Prostate gland (tissue), 2 donors: ENCODE data around the gene SCGB1A1.

Experiments
- CTCF ChIP-seq, 4 experiments: fragments of 200-600 bp in 2 of 4; fragments of 450-650 bp in 2 of 4; sonication (generic) in 2 of 4; IDR thresholded peaks; 1 replicate in 3 of 4; 2 replicates in 1 of 4; pipeline ENCODE4 v1.5.1; 2016 to 2019; ENCODE audit warnings: antibody characterized with exemption in 4 of 4, mild to moderate bottlenecking in 2 of 4, moderate library complexity in 2 of 4
- POLR2A ChIP-seq: fragments of 450-650 bp; IDR thresholded peaks from one replicate; pipeline ENCODE4 v1.6.1; 2016; ENCODE audit warnings: antibody characterized with exemption, mild to moderate bottlenecking
- POLR2AphosphoS5 ChIP-seq: sonication (generic); formaldehyde crosslinking; IDR thresholded peaks from one replicate; pipeline ENCODE4 v1.6.1; 2017; ENCODE audit warnings: antibody characterized with exemption

DNA sequence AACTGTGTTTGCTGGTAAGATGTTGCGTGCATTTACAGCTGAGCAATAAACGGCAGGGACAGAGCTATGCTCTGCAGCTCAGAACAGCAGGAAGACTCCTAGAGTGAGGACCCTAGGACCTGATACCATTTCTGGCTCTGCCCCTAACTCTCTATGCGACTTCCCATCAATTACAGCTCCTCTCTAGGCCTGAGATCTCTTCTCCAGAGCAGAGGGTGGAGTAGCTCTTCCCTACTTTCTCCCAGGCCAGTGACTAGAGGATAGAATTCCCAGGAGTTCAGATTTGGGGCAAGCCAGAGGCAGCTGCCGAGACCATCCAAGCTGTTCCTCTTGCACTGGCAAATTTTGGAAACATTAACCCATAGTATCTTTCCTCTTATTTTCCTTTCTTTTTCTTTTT is 12.8 kb upstream of the SCGB1A1 start:
- TF ChIP-seq CTCF (IDR thresholded peaks at IDR 0.05) (no peak), POLR2A (no peak), POLR2AphosphoS5 (no peak)
